HG03280 (cell line): ENCODE measurements around the gene RPS6KC1.
"Not testable (repeated sequence)": the region's sequence is repeated elsewhere in the genome, so short reads cannot be mapped to it uniquely, and the experiment has no call there.

Experiments used
- ATAC-seq: cut with Tn5 transposase; IDR thresholded peaks from one replicate; pipeline ENCODE4 v1.9.1; 2021; ENCODE audit warnings: mild to moderate bottlenecking, moderate library complexity; ENCODE audit not compliant: unreplicated experiment

The RPS6KC1 gene

GRCh38 chr1:213201380-213202155 is 150.5 kb downstream of the RPS6KC1 start:
- ATAC-seq: no peak

GRCh38 chr1:213211201-213211600 is 160.2 kb downstream of the RPS6KC1 start:
- ATAC-seq: no peak

GRCh38 chr1:213219076-213219475 is 168.0 kb downstream of the RPS6KC1 start:
- ATAC-seq: not testable (repeated sequence)

GRCh38 chr1:213221209-213221608 is 170.2 kb downstream of the RPS6KC1 start:
- no peak for ATAC-seq

GRCh38 chr1:213227458-213227857 is 176.4 kb downstream of the RPS6KC1 start:
- no peak for ATAC-seq

GRCh38 chr1:213231795-213232231 is 180.8 kb downstream of the RPS6KC1 start:
- no peak for ATAC-seq

- no peak for ATAC-seq
These were observed 191.8 kb downstream of the RPS6KC1 start for GRCh38 chr1:213242883-213243282.

GRCh38 chr1:213244664-213245091 is 193.6 kb downstream of the RPS6KC1 start:
- ATAC-seq: no peak

GRCh38 chr1:213245260-213245910 is 194.3 kb downstream of the RPS6KC1 start:
- ATAC-seq: no peak

- no peak for ATAC-seq
These were observed 196.0 kb downstream of the RPS6KC1 start for GRCh38 chr1:213247038-213247437.

- ATAC-seq: no peak
These were observed 198.4 kb downstream of the RPS6KC1 start for GRCh38 chr1:213249395-213249794.

GRCh38 chr1:213250041-213250440 is 199.0 kb downstream of the RPS6KC1 start:
- ATAC-seq: no peak

GRCh38 chr1:213250446-213250845 is 199.4 kb downstream of the RPS6KC1 start:
- ATAC-seq: no peak

- no peak for ATAC-seq
These were observed 200.9 kb downstream of the RPS6KC1 start for GRCh38 chr1:213251972-213252371.

- peak; percentile 90 for ATAC-seq
These were observed 205.5 kb downstream of the RPS6KC1 start for GRCh38 chr1:213256438-213257087.

GRCh38 chr1:213260311-213261075 is 209.5 kb downstream of the RPS6KC1 start:
- no peak for ATAC-seq

- no peak for ATAC-seq
These were observed 213.5 kb downstream of the RPS6KC1 start for GRCh38 chr1:213264531-213264930.

GRCh38 chr1:213266983-213267772 is 216.1 kb downstream of the RPS6KC1 start:
- ATAC-seq: no peak

- no peak for ATAC-seq
These were observed 217.2 kb downstream of the RPS6KC1 start for GRCh38 chr1:213268221-213268620.

GRCh38 chr1:213269829-213270228 is 218.8 kb downstream of the RPS6KC1 start:
- ATAC-seq: no peak
